NCI-H748 treated with DMSO at 0.1 percent for 48 hours (cell line): ENCODE measurements around the gene TP53BP2.
"Not testable (repeated sequence)": the region's sequence is repeated elsewhere in the genome, so short reads cannot be mapped to it uniquely, and the experiment has no call there.

Experiments
- DNase-seq: peaks from one replicate; lab custom pipeline; 2025; lab: John Stamatoyannopoulos, UW

TP53BP2 gene

DNA sequence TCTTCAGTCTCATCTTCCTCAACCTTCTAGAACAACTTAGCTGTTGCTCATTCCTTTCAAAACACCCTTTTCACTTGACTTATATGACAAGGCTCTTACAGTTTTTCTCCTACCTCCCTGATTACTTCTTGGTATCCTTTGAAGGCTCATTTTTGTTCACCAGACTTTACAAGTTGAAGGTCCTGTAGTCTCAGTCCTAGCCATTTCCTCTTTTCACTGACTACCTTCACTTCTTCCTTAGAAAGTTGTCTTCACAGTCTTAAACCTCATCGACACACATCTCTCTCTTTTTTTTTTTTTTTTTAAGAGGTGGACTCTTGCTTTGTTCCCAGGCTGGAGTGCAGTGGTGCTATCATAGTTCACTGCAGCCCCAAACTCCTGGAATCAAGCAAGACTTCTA lies 6.6 kb upstream of the TP53BP2 start:
- DNase-seq = no peak

DNA sequence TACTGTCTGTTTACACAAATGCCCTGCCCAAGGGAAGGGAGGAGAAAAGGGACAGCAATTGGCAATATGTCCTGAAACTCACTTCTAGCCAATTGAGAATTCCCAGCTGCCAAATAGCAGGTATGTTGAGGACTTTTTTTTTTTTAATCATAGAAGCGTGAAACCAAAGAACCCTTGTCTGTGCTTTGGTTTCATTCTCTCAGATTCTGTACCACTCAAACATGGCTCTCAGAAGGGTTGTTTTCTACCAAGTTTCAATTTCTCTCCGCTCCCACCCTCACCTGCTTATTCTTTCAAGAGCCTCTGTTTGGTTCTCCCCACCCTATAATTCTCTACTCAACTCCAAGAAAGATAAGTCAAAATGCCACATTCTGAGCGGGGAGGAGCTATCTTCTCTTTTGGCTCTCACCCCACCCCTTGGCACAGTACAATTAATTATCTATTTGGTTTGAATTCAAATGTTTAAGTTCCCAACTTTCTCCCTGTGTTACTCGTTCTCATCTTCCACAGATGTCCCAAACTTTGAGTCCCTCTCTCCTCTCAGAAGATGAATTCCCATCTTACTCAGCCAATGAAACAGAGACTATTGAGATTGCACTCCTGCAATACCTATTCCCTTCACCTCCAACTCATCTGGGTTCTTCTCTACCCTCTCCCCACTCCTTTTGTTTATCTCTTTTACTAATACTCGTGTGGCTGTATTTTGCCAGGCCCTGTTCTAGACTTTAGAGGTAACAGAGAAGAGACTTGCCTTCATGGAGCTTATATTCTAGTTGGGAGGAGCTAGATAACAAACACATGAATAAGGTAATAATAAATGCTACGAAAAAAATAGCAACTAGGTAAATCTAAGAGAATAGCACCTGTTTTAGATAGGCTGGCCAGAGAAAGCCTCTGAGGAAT lies 3.9 kb upstream of the TP53BP2 start:
- DNase-seq = no peak

DNA sequence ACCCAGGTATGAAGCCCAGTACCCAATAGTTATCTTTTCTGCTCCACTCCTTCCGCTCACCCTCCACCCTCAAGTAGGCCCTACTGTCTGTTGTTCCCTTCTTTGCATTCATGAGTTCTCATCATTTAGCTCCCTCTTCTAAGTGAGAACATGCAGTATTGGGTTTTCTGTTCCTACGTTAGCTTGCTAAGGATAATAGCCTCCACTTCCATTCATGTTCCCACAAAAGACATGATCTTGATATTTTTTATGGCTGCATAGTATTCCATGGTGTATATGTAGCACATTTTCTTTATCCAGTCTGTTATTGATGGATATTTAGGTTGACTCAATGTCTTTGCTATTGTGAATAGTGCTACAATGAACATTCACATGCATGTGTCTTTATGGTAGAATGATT lies 2.8 kb upstream of the TP53BP2 start:
- no peak for DNase-seq

DNA sequence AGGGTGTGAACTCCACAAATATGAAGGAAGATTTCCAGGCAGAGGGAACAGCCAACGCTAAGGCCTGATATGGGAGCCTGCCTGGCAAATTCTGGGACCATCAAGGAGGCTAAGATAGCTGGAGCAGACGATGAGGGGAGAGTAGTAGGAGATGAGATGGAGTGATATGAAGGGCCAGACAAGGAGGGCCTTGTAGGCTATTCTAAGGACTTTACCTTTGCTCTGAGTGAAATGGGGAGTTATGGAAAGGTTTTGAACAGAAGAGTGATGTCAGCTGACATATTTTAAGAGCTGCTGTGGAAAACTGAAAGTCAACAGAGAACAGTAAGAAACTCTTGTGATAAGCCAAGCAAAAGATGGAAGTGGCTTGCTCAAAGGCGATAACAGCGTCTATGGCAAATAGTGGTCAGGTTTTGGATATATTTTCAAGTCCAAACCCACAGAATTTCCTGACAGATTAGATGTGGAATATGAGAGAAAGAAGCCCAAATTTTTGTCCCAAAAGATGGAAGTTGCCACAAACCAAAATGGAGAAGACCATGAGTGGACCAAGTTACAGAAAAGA lies 2.1 kb upstream of the TP53BP2 start:
- no peak for DNase-seq

DNA sequence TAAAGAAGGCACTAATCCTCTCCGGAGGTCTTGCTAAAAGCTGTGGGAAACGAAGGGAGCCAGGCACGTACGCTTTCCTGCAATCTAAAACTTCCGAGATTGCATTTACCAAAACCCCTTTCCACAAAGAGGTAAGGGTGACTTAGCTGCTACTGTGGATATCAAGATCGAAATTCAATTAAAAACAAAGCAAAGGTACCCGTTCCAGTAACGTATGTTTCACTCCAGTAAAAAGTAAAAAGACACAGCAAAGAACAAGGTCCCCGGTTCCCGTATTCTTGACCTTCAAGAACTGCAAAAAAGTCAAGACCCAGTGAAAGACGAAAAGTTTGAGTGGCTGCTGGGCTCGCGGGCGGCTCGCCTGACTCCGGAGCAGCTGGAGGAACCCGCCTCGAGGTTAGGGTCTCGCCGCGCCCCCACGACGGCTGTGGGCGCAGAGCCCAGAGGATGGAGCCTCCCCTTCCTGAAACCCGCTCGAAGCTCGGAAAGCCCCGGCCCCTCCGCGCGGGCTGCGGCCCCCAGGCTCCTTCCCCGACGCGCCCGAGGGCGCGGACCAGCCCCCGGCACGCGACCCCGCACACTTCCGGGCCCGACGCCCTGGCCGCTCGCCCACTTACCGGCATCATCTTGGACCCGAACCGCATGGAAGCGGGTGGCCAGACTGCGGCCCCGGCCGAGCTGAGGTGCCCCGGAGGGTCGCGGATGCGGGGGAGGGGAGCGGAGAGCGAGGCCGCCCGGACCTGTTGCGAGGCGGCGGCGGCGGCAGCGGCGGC lies 524 bp downstream of the TP53BP2 start:
- DNase-seq = no peak

DNA sequence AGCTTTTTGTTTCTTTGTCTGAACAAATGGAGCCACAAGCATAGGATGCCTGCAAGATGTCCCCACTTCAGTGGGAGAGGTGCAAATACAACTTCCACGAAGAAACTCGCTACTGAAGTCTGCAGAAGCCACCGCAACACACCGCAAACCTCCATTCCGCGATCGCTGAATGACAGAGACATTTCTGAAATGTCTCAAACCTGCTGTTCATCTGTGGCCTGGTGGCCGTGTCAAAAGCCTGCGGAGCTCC lies 1.0 kb downstream of the TP53BP2 start:
- no peak for DNase-seq

DNA sequence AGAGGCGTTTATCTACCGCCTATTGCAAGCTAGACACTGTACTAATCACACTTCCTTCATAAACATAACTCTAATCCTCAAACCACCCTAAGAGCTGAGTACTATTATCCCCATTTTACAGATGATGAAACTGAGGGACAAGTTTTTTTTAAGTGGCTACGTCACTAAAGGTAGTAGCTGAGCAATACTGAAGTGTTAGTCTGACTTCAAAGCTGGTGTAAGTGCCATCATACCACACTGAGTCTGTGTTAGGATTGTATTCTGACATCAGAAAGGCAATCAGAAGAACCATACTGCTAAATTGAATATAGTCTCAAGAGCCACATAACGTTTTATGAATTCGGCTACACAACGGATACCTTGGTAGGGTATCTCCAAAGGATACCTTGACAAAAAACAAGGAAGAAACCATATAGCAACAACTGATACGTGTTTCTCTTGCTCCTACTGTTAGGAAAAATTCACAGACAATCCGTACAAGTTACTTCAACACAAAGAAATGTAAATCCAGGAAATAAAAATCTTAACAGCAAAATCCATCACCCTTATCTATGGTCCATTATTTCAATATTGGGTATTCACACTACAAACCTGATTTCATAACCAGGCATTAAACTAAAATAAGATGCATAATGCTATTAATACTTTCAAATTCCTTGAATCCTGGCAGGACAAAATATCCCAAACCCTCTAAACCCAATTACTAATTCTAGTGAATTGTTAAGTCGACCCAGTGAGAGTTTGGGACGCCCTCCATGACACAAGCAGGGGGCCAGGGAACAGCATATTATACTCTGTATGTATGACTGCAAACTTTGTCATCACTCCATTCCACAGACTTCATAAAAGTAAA lies 1.6 kb downstream of the TP53BP2 start:
- DNase-seq = no peak

DNA sequence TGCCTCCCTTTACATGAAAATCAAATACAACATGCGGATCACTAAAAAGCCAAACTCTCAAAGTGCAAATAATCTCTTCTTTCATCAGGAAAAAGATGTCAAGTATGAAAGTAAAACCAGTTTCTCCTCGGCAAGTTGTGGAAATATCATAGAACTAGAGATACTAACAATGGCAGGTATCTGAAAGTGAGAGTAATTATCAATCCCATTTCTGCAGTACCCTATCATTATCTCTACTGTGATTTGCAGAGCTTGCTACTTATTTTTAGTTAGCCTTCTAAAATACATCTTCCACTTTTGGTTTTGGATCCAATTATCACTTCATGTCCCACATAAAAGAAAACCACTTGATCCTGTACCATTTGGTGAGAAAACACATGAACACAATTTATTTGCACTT lies 3.0 kb downstream of the TP53BP2 start:
- no peak for DNase-seq

DNA sequence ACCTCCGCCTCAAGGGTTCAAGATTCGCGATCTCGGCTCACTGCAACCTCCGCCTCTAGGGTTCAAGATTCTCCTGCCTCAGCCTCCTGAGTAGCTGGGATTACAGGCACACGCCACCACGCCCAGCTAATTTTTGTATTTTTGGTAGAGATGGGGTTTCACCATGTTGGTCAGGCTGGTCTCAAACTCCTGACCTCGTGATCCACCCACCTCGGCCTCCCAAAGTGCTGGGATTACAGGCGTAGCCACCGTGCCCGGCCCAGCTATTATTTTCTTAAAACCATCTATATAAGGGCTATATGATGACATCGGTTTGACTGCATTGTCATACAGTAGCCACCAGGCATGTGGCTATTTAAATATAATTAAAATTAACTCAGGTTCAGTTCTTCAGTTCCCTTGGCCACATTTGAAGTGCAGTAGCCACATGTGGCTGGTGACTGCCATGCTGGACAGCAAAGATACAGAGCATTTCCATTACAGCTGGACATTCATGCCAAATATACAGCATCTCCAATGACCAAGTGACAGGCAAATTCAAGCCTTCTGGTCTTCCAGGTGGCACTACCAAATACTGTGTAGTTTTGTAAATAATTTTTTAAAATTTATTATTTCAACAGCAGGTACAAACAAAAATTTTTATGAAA lies 3.6 kb downstream of the TP53BP2 start:
- DNase-seq = not testable (repeated sequence)

DNA sequence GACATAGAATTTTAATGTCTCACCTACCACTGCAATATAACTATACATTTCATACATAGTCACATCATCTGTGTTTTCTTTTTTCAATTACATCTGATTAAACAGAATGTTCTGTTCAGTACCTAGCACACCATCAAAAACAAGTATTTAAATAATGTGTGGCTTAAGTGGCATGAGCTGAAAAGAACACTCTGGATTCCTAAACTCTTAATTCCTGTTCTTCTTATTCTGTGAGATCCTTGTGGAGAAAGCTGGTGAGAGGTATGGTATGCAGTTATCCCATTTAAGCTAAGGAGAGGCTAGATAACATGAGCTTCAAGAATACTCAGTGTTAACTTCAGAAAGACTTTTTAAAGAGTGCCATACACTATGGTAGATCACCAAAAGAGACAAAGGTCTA lies 5.5 kb downstream of the TP53BP2 start:
- DNase-seq = no peak

DNA sequence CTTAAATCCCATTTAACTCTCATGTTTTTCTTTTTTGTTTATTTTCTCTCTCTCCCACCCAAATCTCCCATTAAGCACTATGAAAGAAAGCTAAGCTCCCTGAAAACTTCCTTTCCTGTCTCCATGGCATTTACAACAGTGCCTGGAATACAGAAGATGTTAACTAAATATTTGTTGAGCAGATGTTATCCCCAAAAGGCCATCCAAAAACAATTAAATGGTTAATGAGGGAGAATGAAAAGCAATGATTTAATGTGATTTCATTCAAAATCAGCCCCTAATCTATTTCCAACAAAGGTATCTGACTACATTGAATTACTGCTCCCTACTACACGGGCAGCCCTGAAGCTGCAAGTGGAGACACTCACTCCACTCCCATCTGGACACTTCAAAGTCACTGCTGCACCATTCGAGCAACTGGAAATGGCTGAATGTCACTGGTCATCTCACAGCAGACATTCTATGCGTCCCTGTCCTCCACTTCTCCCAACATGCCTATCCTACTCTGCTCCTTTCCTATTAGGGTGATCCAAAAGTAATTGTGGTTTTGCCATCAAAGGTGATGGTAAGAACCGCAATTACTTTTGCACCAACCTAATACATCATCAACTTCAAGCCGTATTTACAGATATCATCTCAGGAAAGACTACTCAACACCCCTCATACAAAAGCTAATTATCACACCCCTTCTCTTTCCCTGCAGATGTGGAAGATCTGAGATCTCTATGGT lies 7.5 kb downstream of the TP53BP2 start:
- no peak for DNase-seq

DNA sequence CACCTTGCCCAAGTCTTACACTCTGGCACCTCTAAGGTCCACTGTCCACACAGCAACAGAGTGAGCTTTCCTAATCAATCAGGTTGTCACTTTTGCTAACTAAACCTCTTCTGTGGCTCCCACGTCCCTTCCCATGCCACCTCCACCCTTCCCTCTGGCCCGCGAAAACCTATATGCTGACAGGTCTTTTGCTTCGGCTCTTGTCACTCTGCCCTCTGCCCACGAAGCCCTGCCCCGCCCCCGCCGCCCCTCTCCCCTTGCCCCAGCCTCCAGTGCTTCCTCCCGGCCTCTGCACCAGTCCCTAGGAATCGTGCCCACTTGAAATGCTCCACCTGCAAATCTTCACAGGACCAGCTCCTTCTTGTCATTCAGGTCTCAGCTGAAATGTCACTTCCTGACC lies 8.1 kb downstream of the TP53BP2 start:
- DNase-seq = no peak

DNA sequence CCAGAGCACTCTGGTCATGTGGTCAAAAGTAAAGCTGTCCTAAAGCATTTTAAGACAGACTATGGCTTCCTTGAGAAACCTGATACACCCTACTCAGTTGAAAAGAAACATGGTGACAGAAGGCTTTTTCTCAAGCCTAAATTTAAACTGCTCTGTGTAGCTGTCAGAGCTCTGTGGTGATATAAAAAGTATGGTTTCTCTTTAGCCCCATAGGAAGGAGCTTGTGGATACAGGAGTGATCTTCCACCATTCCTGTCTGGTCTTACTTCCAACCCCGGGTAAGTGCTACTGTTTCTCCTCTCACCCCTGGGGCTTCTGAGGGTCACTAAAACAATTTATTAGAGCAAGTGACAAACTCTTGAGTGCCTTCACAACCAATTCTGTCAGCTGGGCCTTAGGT lies 8.5 kb downstream of the TP53BP2 start:
- no peak for DNase-seq

DNA sequence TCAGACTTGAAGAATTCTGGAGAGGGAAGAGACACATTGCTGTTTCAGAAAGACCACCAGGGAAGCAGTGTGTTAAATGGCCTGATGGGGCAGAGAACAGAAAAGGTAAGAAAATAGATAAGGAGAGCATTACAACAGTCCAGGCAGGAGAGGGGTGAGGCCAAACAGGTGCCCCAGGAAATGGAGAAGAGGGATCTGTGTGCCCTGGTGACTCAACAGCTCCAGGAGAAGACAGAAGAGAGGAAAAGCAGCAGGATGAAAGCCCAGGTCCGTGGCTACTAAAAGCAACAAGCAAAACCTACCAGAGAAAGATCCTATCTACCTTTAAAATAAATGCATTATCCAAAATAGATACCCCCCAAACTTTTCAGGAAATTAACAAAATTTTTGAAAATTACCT lies 9.2 kb downstream of the TP53BP2 start:
- no peak for DNase-seq

DNA sequence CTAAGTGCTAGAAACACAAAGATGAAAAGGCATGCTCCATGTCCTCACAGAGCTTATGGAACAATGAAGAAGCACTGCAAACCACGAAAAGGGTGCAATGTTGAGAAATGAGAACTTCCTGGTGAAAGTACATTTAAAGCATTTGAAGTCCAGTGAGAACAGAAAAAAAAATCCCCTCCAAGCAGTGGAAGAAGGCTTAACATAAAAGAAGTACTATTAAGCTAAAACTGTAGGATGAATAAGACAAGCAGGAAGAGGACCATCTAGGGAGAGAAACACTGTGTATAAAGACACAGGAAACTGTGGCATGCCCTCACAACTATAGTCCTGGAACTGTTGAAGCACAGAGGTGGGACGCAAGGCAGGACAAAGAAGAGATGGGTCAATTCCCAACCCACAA lies 10.0 kb downstream of the TP53BP2 start:
- no peak for DNase-seq

DNA sequence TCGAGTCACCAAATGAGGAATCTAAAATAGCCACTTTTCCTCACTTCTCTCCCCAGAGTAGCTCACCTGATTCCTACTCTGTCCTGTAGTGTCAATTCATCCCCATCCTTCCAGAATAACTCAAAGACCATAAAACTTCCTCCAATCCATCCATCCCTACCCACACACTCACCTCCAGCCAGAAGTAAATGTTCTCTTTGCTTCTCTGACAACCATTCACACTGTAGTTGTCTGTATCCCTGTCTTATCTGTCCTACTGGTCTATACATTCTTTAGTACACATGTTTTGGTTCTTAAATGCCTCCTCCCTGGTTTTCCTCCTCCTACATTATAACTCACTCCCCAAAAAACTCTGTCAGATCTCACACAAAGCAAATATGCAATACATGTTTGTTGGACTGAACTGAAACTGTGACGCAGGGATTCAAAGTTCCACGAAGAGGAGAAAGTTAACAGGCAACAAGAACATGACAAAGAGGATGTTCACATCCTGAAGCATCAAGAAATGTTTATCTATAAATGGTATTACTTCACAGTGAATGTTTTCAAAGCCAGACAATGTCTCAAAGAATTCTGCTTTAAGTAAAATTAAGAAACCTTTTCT lies 11.0 kb downstream of the TP53BP2 start:
- no peak for DNase-seq

DNA sequence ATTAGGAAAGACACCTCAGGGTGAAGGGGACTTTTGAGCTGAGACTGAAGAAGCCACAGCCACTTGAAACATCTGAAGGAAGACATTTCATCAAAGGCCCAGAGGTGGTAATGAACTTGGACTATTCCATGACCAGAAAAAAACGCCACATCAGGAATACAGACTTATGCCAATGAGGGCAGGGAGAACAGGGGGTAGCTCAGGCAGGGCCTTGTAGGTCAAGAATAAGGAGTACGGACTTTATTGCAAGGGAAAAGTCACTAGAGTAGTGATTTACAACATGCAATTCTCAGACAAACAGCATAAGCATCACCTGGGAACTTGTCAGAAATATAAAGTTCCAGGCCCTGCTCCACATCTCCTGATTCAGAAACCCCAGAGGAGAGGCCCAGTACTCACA lies 11.8 kb downstream of the TP53BP2 start:
- DNase-seq = no peak

DNA sequence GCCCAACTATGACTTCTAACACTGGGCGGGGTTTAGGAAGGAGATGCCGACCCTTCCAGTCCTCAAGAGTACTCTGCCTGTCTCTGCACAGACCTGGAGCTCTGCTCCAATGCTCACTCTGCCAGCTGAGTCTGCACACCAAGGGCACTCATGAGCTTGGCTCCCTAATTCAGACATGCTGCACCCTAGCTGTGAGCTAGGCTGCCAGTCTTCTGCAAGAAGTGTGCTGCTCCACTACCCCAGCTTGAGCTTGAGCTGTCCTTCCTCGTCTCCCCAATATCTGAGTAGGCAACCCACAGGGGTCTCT lies 13.2 kb downstream of the TP53BP2 start:
- DNase-seq = no peak

DNA sequence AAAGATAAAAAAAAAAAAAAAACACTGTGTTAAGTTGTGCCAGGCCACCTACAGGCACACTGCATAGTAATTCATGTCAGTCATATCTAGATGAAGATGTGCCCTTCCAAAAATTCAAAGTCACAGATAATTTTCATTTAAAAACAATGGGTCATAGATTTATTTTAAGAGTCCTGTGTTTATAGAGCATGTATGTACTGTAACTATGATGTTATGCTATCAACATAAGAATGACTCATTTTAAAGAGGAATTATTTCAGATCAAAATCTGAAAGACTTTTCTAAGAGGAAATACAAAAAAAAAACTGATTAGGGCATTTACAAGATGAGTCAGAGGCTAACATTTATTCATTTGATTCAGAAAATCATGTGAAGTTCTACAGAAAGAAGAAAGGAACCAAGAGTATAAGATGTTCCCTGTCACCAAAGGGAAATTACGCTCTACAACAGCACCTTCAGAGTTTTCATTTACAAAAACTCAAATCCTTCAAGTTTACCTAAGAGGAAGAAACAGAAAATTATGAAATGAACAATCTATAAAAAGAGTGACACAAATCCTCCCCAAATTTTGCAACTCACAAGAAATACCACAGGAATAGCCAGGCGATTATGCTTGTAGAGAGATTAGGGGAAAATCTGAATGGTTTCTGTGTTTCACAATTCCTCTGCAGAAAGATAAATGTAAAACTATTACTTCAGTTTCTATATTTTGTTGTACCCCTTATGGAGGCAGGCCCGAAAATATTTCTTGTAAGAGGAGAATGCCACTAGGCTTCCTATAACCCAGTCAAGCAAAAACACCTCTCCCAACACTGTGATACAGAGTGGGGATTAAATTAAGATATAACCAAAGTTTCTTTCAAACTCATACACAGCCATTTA lies 13.8 kb downstream of the TP53BP2 start:
- DNase-seq = no peak

DNA sequence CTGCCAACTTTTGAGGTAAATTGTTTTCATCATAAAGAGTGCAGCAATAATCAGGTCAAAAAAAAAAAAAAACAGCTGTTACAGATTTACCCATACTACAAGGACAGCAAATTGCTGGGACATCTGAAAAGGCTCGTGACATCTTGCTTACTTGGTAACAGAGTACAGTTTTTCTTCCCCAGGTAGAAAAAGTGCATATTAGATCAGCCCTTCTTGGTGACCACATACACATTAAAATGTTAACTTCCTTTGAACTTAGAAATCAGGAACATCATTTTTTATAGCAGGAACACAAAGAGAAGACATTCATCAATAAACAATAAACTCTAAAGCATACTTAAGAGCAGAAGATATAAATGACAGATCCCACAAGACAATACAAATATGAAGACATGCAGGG lies 16.1 kb downstream of the TP53BP2 start:
- DNase-seq = no peak
